ENCODE measurements around the gene PSMB7.

The PSMB7 gene

GRCh38 chr9:124462739-124463138 is 47.5 kb upstream of the PSMB7 start:
- no peak for TF ChIP-seq ZNF624 (tag by site-specific recombination; IDR thresholded peaks at IDR 0.05)
- TF ChIP-seq ZNF677 (tag by site-specific recombination; IDR thresholded peaks at IDR 0.05): no peak
- no peak for TF ChIP-seq ZNF654 (tag by site-specific recombination; IDR thresholded peaks at IDR 0.05; ENCODE audit: low read depth)
- TF ChIP-seq ZNF777 (tag by site-specific recombination; IDR thresholded peaks at IDR 0.05; ENCODE audit: borderline replicate concordance): no peak
- TF ChIP-seq ZNF571 (tag by site-specific recombination; IDR thresholded peaks at IDR 0.05): no peak
- no peak for TF ChIP-seq ZNF175 (tag by site-specific recombination; IDR thresholded peaks at IDR 0.05)
- TF ChIP-seq PRDM1 (tag by site-specific recombination; IDR thresholded peaks at IDR 0.05): peak; percentile 61
- TF ChIP-seq ZNF366 (tag by site-specific recombination; conservative IDR thresholded peaks at IDR 0.05): peak; percentile 80
- Histone ChIP-seq H3K36me3 (ENCODE audit: control insufficient read depth in 2 of 2, insufficient read depth in 1 of 2, low read length in 2 of 2) (no peaks in the 10 kb centered on the region), H3K4me1 (ENCODE audit: control insufficient read depth, insufficient read depth, low read length) (no peaks in the 10 kb centered on the region), H3K27ac (ENCODE audit: extremely low read depth, low read depth, low read length) (no peak overlapping the region), H3K4me3 (ENCODE audit: low read depth, low read length) (no peak overlapping the region), H3K9me3 (ENCODE audit: control insufficient read depth, insufficient read depth, low read depth, low read length) (no peaks in the 10 kb centered on the region)
- ChIA-PET CTCF (interaction anchor here (0.7 to 1.1 kb wide), 4 partner anchors 12 to 317 kb away, joined by 3 read pairs; no protein-coding TSS in a partner anchor), POLR2A (interaction anchor here (0.5 to 0.6 kb wide), 2 partner anchors 9 to 32 kb away, joined by 3 to 6 read pairs; no protein-coding TSS in a partner anchor)

DNA sequence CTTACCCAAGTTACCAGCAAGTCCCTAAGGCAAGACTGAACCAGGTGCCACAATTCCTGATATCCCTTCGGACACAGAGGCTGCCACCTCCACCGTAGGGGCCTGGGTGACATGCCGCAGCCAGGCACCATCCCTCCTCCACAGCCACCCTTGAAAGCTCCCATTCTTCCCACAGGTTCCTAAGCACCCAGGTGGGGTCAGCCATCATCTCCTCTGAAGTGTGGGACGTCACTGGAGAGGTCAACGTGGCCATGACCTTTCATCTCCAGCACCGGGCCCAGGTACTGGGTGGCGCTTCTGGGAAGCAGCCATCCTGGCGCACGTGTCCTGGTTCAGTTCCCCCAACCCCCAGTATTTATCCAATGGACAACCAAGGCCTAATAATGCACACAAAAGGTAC is 43.2 kb upstream of the PSMB7 start:
- H3K4me1 ChIP-seq (ENCODE audit: control insufficient read depth, insufficient read depth, low read length): no peaks in the 10 kb centered on the region
- H3K36me3 ChIP-seq (ENCODE audit: control insufficient read depth in 2 of 2, insufficient read depth in 1 of 2, low read length in 2 of 2): no peaks in the 10 kb centered on the region
- no peak overlapping the region for H3K27ac ChIP-seq (ENCODE audit: extremely low read depth, low read depth, low read length)
- ChIA-PET CTCF (interaction anchor here (0.6 kb wide), 1 partner anchor 93 kb away, joined by 3 read pairs; no protein-coding TSS in a partner anchor), POLR2A (no interaction called here)
- no peaks in the 10 kb centered on the region for H3K9me3 ChIP-seq (ENCODE audit: control insufficient read depth, insufficient read depth, low read depth, low read length)
- H3K4me3 ChIP-seq (ENCODE audit: low read depth, low read length): no peak overlapping the region
- TF ChIP-seq PBX3 (CRISPR knock-in tag; IDR thresholded peaks at IDR 0.05) (no peak), HOXA7 (CRISPR knock-in tag; IDR thresholded peaks at IDR 0.05; ENCODE audit: borderline replicate concordance) (no peak), SCRT1 (tag by site-specific recombination; IDR thresholded peaks at IDR 0.05; ENCODE audit: borderline replicate concordance) (no peak), YY1 (tag by site-specific recombination; IDR thresholded peaks at IDR 0.05) (no peak), ZSCAN23 (tag by site-specific recombination; IDR thresholded peaks at IDR 0.05) (no peak), GLI4 (tag by site-specific recombination; IDR thresholded peaks at IDR 0.05) (no peak), MZF1 (tag by site-specific recombination; IDR thresholded peaks at IDR 0.05; ENCODE audit: borderline replicate concordance) (no peak), ZNF76 (tag by site-specific recombination; IDR thresholded peaks at IDR 0.05; ENCODE audit: borderline replicate concordance, low read depth) (no peak), ZNF792 (tag by site-specific recombination; IDR thresholded peaks at IDR 0.05) (no peak), ZNF664 (tag by site-specific recombination; IDR thresholded peaks at IDR 0.05) (no peak), ZNF341 (tag by site-specific recombination; IDR thresholded peaks at IDR 0.05; ENCODE audit: low read depth) (no peak), ZIC2 (tag by site-specific recombination; IDR thresholded peaks at IDR 0.05) (no peak), ZNF239 (tag by site-specific recombination; IDR thresholded peaks at IDR 0.05) (no peak), ZNF610 (tag by site-specific recombination; IDR thresholded peaks at IDR 0.05; ENCODE audit: borderline replicate concordance) (no peak), ZNF548 (tag by site-specific recombination; IDR thresholded peaks at IDR 0.05) (no peak), ZNF350 (tag by site-specific recombination; IDR thresholded peaks at IDR 0.05) (no peak)
- TF ChIP-seq, protein P1, sequence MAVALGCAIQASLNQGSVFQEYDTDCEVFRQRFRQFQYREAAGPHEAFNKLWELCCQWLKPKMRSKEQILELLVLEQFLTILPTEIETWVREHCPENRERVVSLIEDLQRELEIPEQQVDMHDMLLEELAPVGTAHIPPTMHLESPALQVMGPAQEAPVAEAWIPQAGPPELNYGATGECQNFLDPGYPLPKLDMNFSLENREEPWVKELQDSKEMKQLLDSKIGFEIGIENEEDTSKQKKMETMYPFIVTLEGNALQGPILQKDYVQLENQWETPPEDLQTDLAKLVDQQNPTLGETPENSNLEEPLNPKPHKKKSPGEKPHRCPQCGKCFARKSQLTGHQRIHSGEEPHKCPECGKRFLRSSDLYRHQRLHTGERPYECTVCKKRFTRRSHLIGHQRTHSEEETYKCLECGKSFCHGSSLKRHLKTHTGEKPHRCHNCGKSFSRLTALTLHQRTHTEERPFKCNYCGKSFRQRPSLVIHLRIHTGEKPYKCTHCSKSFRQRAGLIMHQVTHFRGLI (tag by site-specific recombination; IDR thresholded peaks at IDR 0.05): no peak
- TF ChIP-seq, protein P2, sequence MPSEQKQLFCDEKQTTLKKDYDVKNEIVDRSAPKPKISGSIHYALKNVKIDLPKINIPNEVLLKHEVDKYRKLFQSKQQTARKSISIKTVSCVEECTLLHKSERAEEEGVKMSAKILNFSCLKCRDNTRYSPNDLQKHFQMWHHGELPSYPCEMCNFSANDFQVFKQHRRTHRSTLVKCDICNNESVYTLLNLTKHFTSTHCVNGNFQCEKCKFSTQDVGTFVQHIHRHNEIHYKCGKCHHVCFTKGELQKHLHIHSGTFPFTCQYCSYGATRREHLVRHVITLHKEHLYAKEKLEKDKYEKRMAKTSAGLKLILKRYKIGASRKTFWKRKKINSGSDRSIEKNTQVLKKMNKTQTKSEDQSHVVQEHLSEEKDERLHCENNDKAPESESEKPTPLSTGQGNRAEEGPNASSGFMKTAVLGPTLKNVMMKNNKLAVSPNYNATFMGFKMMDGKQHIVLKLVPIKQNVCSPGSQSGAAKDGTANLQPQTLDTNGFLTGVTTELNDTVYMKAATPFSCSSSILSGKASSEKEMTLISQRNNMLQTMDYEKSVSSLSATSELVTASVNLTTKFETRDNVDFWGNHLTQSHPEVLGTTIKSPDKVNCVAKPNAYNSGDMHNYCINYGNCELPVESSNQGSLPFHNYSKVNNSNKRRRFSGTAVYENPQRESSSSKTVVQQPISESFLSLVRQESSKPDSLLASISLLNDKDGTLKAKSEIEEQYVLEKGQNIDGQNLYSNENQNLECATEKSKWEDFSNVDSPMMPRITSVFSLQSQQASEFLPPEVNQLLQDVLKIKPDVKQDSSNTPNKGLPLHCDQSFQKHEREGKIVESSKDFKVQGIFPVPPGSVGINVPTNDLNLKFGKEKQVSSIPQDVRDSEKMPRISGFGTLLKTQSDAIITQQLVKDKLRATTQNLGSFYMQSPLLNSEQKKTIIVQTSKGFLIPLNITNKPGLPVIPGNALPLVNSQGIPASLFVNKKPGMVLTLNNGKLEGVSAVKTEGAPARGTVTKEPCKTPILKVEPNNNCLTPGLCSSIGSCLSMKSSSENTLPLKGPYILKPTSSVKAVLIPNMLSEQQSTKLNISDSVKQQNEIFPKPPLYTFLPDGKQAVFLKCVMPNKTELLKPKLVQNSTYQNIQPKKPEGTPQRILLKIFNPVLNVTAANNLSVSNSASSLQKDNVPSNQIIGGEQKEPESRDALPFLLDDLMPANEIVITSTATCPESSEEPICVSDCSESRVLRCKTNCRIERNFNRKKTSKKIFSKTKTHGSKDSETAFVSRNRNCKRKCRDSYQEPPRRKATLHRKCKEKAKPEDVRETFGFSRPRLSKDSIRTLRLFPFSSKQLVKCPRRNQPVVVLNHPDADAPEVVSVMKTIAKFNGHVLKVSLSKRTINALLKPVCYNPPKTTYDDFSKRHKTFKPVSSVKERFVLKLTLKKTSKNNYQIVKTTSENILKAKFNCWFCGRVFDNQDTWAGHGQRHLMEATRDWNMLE (tag by site-specific recombination; conservative IDR thresholded peaks at IDR 0.05; ENCODE audit: low read depth): no peak

Data from HEK293 (cell line).